GM18508 (cell line): Measurements from ENCODE around the gene ICAM5.
"Not testable (repeated sequence)": the region's sequence is repeated elsewhere in the genome, so short reads cannot be mapped to it uniquely, and the experiment has no call there.

Experiments
- ATAC-seq: cut with Tn5 transposase; IDR thresholded peaks from one replicate; pipeline ENCODE4 v1.9.1; 2021; ENCODE audit warnings: moderate number of reproducible peaks; ENCODE audit not compliant: insufficient read depth, unreplicated experiment

Gene ICAM5

GRCh38 chr19:10289836-10290356 lies at the start of gene ICAM5:
TSS of gene ICAM5 (plus strand) at chr19:10289952. CDS start at chr19:10290044, 92 bp downstream.
- ATAC-seq, result no peak

GRCh38 chr19:10241826-10242449 lies 47.8 kb upstream of the ICAM5 start:
- not testable (repeated sequence) for ATAC-seq

GRCh38 chr19:10243606-10244005 lies 46.1 kb upstream of the ICAM5 start:
- no peak for ATAC-seq

GRCh38 chr19:10245189-10245939 lies 44.4 kb upstream of the ICAM5 start:
- ATAC-seq, result no peak

- ATAC-seq, result no peak
Measured at GRCh38 chr19:10246511-10246910, 43.2 kb upstream of the ICAM5 start.

- peak; percentile 76 for ATAC-seq
Measured at GRCh38 chr19:10251792-10252694, 37.7 kb upstream of the ICAM5 start, which contains the start of gene MRPL4. TSS of gene MRPL4 (plus strand) at chr19:10252214. CDS start at chr19:10252254, 40 bp downstream.

- ATAC-seq, result no peak
Measured at GRCh38 chr19:10252707-10253106, 37.0 kb upstream of the ICAM5 start.

- ATAC-seq, result no peak
Measured at GRCh38 chr19:10254244-10254643, 35.5 kb upstream of the ICAM5 start.

GRCh38 chr19:10255358-10255757 lies 34.4 kb upstream of the ICAM5 start:
- no peak for ATAC-seq

- no peak for ATAC-seq
Measured at GRCh38 chr19:10256551-10256950, 33.2 kb upstream of the ICAM5 start.

- no peak for ATAC-seq
Measured at GRCh38 chr19:10256970-10257615, 32.7 kb upstream of the ICAM5 start.

- no peak for ATAC-seq
Measured at GRCh38 chr19:10258080-10258710, 31.6 kb upstream of the ICAM5 start.

GRCh38 chr19:10259162-10259905 lies 30.4 kb upstream of the ICAM5 start:
- ATAC-seq, result no peak

GRCh38 chr19:10260141-10260584 lies 29.6 kb upstream of the ICAM5 start:
- ATAC-seq, result no peak

- ATAC-seq, result no peak
Measured at GRCh38 chr19:10262771-10263170, 27.0 kb upstream of the ICAM5 start.

- no peak for ATAC-seq
Measured at GRCh38 chr19:10266706-10267105, 23.0 kb upstream of the ICAM5 start.

- ATAC-seq, result no peak
Measured at GRCh38 chr19:10268071-10268470, 21.7 kb upstream of the ICAM5 start.

- no peak for ATAC-seq
Measured at GRCh38 chr19:10269333-10270179, 20.2 kb upstream of the ICAM5 start.
